ENCODE data around the gene AAMDC.
"Not testable (repeated sequence)": the region's sequence is repeated elsewhere in the genome, so short reads cannot be mapped to it uniquely, and the experiment has no call there.

AAMDC gene

GRCh38 chr11:77884829-77885190, 63.9 kb downstream of the AAMDC start:
- no peak for DNase-seq (ENCODE audit: low read depth in 2 of 2)

GRCh38 chr11:77886401-77886800, 65.5 kb downstream of the AAMDC start:
- DNase-seq (ENCODE audit: low read depth in 2 of 2) = no peak

- DNase-seq (ENCODE audit: low read depth in 2 of 2) = not testable (repeated sequence)
These were observed 68.1 kb downstream of the AAMDC start for GRCh38 chr11:77889045-77889444.

GRCh38 chr11:77890100-77890614, 69.2 kb downstream of the AAMDC start:
- not testable (repeated sequence) for DNase-seq (ENCODE audit: low read depth in 2 of 2)

GRCh38 chr11:77890619-77891056, 69.7 kb downstream of the AAMDC start:
- DNase-seq (ENCODE audit: low read depth in 2 of 2) = not testable (repeated sequence)

- not testable (repeated sequence) for DNase-seq (ENCODE audit: low read depth in 2 of 2)
These were observed 70.3 kb downstream of the AAMDC start for GRCh38 chr11:77891256-77891655.

GRCh38 chr11:77891703-77892102, 70.8 kb downstream of the AAMDC start:
- DNase-seq (ENCODE audit: low read depth in 2 of 2) = not testable (repeated sequence)

GRCh38 chr11:77894949-77895348, 74.0 kb downstream of the AAMDC start:
- DNase-seq (ENCODE audit: low read depth in 2 of 2) = not testable (repeated sequence)

GRCh38 chr11:77908835-77909234, 87.9 kb downstream of the AAMDC start:
- no peak for DNase-seq (ENCODE audit: low read depth in 2 of 2)

- DNase-seq (ENCODE audit: low read depth in 2 of 2) = no peak
These were observed 88.3 kb downstream of the AAMDC start for GRCh38 chr11:77909277-77909676.

GRCh38 chr11:77910828-77911227, 89.9 kb downstream of the AAMDC start:
- not testable (repeated sequence) for DNase-seq (ENCODE audit: low read depth in 2 of 2)

GRCh38 chr11:77913608-77914306, 92.8 kb downstream of the AAMDC start:
- DNase-seq (ENCODE audit: low read depth in 2 of 2) = not testable (repeated sequence)

- DNase-seq (ENCODE audit: low read depth in 2 of 2) = peak; percentile 39 to 46
These were observed 93.4 kb downstream of the AAMDC start for GRCh38 chr11:77914307-77914791.

GRCh38 chr11:77917713-77918112, 96.8 kb downstream of the AAMDC start:
- DNase-seq (ENCODE audit: low read depth in 2 of 2) = not testable (repeated sequence)

Data from fibroblast of skin of left quadriceps (primary cell).